Measurements from ENCODE around the gene POFUT2. TPM values are rescaled to one million over a fixed set of nuclear protein-coding genes. Genes with fewer than 3 reads are reported as not detected.
"Not testable (repeated sequence)": the region's sequence is repeated elsewhere in the genome, so short reads cannot be mapped to it uniquely, and the experiment has no call there.

Gene POFUT2
- polyA plus RNA-seq, 1 donor, result 32.8 TPM

GRCh38 chr21:45310459-45310858 lies 22.8 kb upstream of the POFUT2 start:
- DNase-seq (ENCODE audit: low read depth), result no peak

- DNase-seq (ENCODE audit: low read depth), result no peak
These were observed 22.3 kb upstream of the POFUT2 start for GRCh38 chr21:45309987-45310381.

GRCh38 chr21:45309069-45309986 lies 21.6 kb upstream of the POFUT2 start:
- DNase-seq (ENCODE audit: low read depth), result no peak

- no peak for DNase-seq (ENCODE audit: low read depth)
These were observed 20.7 kb upstream of the POFUT2 start for GRCh38 chr21:45308194-45309068.

- DNase-seq (ENCODE audit: low read depth), result not testable (repeated sequence)
These were observed 20.0 kb upstream of the POFUT2 start for GRCh38 chr21:45307597-45308158.

- DNase-seq (ENCODE audit: low read depth), result peak; percentile 40
These were observed 19.3 kb upstream of the POFUT2 start for GRCh38 chr21:45306832-45307571.

GRCh38 chr21:45306453-45306831 lies 18.7 kb upstream of the POFUT2 start:
- DNase-seq (ENCODE audit: low read depth), result no peak

GRCh38 chr21:45305836-45306235 lies 18.1 kb upstream of the POFUT2 start:
- no peak for DNase-seq (ENCODE audit: low read depth)

GRCh38 chr21:45304945-45305344 lies 17.2 kb upstream of the POFUT2 start:
- DNase-seq (ENCODE audit: low read depth), result no peak

- DNase-seq (ENCODE audit: low read depth), result no peak
These were observed 16.8 kb upstream of the POFUT2 start for GRCh38 chr21:45304476-45304830.

- no peak for DNase-seq (ENCODE audit: low read depth)
These were observed 16.2 kb upstream of the POFUT2 start for GRCh38 chr21:45303751-45304475.

- no peak for DNase-seq (ENCODE audit: low read depth)
These were observed 15.5 kb upstream of the POFUT2 start for GRCh38 chr21:45303091-45303615.

- peak; percentile 70 for DNase-seq (ENCODE audit: low read depth)
These were observed 14.7 kb upstream of the POFUT2 start for GRCh38 chr21:45302082-45303061.

- DNase-seq (ENCODE audit: low read depth), result no peak
These were observed 13.9 kb upstream of the POFUT2 start for GRCh38 chr21:45301521-45302081.

- no peak for DNase-seq (ENCODE audit: low read depth)
These were observed 13.3 kb upstream of the POFUT2 start for GRCh38 chr21:45300786-45301520.

- no peak for DNase-seq (ENCODE audit: low read depth)
These were observed 12.4 kb upstream of the POFUT2 start for GRCh38 chr21:45299864-45300785.
